GM21360 (cell line): ENCODE measurements around the gene ZNF219.

Experiments used
- ATAC-seq: cut with Tn5 transposase; IDR thresholded peaks from one replicate; pipeline ENCODE4 v1.9.1; 2021; ENCODE audit warnings: mild to moderate bottlenecking, moderate library complexity; ENCODE audit not compliant: unreplicated experiment

ZNF219 gene

DNA sequence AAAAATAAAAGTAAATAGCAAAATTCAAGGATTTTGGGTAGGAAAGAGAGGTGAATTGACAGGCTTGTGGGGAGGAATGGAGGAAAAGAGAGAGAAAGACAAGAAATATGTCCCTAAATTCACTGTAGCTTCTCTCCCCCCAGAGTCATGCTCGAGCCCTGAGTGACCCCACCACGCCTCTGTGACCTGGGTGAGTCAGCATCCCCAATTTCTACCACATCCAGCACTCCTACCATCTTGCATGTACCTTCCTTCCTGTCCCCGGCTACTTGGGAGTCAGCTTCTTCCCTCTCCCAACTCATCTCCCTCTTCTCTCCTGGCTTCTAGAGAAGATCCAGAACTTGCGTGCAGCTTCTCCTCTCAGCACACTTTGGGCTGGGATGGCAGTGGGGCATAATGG lies 9.8 kb downstream of the ZNF219 start:
- ATAC-seq, result no peak

DNA sequence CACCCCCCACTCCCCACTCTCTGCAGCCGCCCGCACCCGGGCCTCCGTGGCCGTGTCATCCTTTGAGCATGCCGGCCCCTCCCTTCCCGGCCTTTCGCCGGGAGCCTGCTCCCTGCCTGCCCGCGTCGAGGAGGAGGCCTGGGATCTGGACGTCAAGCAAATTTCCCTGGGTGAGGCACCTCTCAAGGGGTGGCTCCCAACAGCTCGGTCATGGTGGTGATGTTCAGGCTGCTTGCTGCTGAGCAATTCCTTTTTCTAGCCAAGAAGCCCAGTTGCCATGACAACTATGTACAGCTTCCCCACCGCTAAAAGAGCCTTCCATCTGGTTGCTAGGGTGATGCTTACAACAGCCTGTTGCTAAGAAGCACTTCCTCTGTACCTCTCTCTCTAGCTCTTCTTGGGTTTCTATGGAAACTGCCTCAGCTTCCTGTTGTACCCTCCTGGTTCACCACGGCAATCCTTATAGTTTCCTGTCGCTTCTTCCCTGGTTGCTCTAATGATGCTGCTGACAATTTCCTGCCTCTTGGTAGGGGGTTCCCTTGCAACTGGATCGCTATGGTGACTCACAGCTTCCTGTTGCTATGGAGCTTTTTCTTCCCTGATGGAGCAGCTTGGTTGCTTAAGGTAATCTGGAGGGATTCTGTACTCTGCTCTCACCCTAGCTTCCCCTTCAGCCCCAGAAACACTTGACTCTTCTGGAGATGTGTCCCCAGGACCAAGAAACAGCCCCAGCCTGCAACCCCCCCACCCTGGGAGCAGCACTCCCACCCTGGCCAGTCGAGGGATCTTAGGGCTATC lies 11.0 kb downstream of the ZNF219 start:
- ATAC-seq, result no peak

DNA sequence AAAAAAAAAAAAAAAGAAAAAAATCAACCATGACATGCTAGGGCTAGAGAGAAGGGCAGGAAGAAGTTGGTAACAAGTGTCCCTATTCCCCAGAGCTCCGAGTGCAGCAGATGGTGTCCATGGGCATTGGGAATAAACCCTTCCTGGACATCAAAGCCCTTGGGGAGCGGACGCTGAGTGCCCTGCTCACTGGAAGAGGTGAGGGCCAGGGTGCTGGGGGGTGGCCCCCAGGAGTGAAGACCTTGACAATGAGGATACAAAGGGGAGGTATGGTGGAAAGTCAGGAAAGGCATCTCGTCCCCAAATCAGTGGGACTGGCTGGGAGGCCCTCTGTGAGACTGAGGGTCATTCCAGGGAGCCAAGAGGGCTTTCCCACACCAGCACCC lies 11.6 kb downstream of the ZNF219 start:
- no peak for ATAC-seq

DNA sequence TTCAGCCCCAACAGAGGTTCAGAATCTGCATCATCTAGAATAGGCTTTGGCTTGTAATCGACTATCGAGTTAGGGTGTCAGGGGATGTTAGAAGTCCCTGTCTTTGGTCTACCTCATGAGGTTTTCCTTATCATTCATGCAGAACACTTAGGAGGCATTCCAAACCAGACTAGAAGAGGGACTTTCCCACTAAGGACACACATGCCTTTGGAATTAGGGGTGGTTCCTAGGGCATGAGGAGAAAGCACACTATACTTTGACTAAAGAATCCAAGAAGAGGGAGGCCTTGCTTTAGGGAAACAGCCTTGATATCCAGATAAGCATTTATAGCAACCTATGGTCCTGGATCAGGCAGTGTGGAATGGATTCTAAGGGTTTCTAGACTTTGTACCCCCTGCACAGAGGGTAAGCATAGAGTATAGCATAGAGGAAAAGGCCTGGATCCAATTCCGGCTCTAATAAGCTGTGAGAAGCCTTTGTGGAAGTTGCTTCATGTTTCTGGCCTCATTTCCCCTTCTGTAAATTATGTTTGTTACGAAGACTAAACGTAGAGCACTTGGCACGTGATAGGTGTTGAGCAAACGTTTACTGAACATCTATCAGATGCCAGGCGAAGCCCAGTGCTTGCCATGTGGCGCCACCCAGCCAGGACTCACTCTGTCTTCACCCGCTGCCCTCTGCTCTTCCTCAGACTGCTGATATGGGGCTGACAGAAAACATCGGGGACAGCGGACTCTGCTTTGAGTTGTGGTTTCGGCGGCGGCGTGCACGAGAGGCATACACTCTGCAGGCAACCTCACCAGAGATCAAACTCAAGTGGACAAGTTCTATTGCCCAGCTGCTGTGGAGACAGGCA lies 13.2 kb downstream of the ZNF219 start:
- ATAC-seq, result no peak

DNA sequence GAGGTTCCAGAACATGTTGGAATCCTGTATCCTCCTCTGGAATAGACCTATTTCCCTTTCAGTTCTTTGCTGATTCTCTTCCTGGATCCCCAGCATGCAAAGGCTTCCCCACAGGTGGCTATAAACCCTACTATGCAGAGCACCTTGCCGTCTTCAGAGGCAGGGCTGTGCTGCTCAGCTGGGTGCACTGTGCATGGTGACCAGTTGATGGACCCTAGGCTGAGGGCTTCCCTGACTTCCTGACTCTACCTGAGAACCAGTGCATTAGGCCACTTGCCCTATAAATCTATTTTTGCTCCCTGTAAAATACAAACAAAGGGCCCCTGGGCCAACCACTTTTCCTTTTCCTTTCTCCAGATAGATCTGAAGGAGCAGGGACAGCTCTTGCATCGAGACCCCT lies 14.1 kb downstream of the ZNF219 start:
- no peak for ATAC-seq

DNA sequence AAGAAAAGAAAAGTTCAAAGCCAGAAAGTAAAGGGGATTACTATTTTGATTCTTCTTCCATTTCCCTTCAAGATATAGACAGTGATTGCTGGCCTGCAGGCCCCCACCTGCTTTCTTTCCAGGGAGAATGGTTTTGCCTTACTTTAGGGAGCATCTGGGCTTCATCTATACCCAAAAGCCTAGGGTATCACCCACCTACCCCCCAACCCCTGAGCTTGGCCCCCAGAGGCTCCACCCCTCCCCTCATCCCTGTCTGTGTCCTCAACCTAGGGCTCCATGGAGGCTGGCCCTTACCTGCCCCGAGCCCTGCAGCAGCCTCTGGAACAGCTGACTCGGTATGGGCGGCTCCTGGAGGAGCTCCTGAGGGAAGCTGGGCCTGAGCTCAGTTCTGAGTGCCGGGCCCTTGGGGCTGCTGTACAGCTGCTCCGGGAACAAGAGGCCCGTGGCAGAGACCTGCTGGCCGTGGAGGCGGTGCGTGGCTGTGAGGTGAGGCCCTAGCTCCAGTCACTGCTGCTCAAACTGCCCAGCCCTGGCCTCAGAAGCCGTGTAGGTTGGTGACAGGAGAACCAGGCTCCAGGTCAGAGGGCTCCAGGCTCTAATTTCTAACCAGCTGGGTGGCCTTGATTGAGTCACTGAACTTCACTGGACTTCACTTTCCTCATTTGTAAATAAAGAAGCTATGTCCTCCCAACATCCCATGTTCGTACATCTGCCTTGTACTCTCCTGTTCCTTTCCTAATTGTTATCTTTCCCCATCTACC lies 14.7 kb downstream of the ZNF219 start:
- no peak for ATAC-seq

DNA sequence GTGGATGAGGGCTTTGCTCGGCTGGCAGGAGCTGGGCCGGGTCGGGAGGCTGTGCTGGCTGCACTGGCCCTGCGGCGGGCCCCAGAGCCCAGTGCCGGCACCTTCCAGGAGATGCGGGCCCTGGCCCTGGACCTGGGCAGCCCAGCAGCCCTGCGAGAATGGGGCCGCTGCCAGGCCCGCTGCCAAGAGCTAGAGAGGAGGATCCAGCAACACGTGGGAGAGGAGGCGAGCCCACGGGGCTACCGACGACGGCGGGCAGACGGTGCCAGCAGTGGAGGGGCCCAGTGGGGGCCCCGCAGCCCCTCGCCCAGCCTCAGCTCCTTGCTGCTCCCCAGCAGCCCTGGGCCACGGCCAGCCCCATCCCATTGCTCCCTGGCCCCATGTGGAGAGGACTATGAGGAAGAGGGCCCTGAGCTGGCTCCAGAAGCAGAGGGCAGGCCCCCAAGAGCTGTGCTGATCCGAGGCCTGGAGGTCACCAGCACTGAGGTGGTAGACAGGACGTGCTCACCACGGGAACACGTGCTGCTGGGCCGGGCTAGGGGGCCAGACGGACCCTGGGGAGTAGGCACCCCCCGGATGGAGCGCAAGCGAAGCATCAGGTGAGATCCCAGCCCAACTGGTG lies 16.8 kb downstream of the ZNF219 start:
- ATAC-seq, result no peak

DNA sequence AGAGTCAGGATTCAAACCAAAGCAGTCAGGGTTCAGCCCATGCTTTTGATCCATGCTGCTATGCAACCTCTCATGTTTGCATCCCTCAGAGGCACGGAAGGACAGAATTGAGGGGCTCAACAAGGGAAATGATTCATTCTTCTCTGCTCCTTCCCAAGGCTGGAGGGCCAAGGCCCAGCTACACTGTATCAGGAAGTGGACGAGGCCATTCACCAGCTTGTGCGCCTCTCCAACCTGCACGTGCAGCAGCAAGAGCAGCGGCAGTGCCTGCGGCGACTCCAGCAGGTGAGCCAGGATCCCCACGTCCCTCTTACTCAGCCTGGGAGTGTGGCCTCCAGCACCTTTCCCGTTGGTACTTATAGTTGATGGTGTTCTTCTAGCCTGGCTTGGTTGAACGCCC lies 19.7 kb downstream of the ZNF219 start:
- ATAC-seq, result no peak

DNA sequence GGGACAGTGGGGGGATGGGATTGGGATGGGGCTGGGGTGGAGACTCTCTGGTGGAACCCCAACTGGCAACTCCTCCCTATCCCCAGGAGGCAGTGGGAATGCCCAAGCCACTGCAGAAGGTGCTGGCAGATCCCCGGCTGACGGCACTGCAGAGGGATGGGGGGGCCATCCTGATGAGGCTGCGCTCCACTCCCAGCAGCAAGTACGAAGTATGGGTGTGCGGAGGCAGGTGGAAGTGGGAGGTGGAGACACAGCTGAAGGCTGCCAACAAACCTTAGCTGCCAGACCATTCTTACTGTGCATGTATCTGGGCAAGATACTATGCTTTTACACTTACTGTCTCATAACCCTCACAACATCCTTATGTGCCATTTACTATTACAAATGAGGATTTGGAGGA lies 20.2 kb downstream of the ZNF219 start:
- ATAC-seq, result no peak

DNA sequence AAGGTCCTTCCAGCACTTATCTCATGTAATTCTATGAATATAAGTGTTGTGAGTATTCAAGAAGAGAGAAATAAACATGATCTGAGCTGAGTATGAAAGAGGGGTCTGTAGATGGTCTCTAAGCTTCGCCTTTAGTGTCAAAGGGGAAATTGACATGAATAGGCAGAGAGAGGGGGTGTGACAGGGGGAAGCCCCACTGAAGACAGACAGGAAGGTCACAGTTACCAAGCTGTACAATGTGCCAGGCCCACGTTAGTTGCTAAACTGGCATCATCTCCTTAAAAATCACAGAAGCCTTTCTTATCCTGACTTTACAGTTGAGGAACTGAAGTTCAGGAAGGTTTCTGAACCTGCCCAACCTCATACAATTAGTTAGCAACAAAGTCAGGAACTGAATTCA lies 20.8 kb downstream of the ZNF219 start:
- no peak for ATAC-seq

DNA sequence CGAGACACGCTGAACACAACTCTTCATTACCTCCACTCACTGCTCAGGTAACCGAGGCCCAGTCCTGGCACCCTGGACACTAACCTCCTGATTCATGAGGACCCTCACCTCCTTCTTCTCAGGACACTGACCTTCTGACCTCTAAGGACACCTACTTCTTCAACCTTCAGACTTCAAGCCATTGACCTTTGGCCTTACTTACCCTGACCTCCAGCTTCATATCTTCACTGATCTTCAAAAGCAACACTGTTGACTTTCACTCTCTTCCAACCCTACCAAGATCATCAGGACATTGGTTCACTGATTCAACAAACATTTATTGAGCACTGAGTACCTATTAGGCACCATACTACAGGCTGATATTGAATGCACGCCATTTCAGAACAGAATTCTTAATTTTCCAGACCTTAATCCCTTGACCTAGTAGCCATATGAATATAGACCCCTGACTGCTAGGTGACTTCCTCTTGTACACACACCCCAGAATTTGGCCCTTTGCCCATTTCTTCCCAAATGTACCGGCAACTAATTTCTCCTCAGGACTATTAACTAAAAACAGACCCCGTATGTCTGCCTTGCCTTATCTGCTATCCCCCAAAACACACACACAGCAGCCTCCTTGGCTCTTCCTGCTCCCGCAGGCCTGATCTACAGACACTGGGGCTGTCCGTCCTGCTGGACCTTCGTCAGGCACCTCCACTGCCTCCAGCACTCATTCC lies 22.6 kb downstream of the ZNF219 start:
- no peak for ATAC-seq

DNA sequence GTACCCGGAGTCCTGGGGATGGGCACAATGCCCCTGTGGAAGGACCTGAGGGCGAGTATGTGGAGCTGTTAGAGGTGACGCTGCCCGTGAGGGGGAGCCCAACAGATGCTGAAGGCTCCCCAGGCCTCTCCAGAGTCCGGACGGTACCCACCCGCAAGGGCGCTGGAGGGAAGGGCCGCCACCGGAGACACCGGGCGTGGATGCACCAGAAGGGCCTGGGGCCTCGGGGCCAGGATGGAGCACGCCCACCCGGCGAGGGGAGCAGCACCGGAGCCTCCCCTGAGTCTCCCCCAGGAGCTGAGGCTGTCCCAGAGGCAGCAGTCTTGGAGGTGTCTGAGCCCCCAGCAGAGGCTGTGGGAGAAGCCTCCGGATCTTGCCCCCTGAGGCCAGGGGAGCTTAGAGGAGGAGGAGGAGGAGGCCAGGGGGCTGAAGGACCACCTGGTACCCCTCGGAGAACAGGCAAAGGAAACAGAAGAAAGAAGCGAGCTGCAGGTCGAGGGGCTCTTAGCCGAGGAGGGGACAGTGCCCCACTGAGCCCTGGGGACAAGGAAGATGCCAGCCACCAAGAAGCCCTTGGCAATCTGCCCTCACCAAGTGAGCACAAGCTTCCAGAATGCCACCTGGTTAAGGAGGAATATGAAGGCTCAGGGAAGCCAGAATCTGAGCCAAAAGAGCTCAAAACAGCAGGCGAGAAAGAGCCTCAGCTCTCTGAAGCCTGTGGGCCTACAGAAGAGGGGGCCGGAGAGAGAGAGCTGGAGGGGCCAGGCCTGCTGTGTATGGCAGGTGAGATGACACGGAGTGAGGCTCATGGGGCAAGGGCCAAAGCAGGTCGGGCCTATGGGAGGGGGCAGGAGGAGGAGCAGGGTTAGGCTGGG lies 23.8 kb downstream of the ZNF219 start:
- ATAC-seq, result no peak

DNA sequence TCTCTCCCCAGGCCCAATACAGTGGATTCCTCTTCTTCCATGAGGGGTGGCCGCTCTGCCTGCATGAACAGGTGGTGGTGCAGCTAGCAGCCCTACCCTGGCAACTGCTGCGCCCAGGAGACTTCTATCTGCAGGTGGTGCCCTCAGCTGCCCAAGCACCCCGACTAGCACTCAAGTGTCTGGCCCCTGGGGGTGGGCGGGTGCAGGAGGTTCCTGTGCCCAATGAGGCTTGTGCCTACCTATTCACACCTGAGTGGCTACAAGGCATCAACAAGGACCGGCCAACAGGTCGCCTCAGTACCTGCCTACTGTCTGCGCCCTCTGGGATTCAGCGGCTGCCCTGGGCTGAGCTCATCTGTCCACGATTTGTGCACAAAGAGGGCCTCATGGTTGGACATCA lies 24.5 kb downstream of the ZNF219 start:
- ATAC-seq, result no peak

DNA sequence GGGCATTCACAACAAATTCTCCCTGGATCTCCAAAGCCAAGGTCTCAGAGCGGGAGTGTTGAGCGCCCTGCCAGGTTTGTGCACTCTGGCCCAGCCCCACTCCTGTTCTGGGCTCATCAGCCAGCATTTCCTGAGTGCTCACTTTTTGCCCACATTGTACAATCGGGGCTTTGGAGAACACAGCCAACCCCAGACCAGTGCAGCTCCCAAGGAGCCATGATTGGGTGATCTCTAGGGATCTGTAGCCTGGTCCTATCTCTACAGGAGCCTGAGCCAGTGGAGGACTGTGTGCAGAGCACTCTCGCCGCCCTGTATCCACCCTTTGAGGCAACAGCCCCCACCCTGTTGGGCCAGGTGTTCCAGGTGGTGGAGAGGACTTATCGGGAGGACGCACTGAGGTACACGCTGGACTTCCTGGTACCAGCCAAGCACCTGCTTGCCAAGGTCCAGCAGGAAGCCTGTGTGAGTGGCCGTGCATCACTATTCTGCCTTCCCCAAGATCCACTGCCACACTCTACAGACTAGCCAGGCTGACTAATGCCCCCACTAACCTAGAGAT lies 25.6 kb downstream of the ZNF219 start:
- no peak for ATAC-seq

DNA sequence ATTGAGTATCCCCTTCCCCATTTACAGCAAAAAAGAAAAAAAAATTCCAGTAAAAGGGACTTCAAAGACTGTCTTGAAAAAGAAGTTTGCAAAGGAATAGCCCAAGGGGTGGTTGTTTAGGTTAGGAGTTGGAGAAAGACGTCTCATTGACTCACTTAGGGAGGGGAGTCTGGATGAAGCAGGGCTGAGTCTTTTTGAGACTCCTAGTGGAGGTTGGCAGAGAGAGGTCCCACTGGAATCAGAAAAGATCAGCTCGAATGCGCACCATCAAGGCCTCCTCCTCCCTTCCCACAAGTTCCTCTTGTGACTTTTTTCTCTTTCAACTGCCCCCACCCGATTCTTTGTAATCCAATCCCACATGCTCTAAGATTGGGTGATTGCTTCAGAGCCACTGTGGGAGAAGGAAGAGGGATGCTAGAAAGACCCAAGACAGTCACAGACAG lies 26.4 kb downstream of the ZNF219 start:
- ATAC-seq, result no peak

DNA sequence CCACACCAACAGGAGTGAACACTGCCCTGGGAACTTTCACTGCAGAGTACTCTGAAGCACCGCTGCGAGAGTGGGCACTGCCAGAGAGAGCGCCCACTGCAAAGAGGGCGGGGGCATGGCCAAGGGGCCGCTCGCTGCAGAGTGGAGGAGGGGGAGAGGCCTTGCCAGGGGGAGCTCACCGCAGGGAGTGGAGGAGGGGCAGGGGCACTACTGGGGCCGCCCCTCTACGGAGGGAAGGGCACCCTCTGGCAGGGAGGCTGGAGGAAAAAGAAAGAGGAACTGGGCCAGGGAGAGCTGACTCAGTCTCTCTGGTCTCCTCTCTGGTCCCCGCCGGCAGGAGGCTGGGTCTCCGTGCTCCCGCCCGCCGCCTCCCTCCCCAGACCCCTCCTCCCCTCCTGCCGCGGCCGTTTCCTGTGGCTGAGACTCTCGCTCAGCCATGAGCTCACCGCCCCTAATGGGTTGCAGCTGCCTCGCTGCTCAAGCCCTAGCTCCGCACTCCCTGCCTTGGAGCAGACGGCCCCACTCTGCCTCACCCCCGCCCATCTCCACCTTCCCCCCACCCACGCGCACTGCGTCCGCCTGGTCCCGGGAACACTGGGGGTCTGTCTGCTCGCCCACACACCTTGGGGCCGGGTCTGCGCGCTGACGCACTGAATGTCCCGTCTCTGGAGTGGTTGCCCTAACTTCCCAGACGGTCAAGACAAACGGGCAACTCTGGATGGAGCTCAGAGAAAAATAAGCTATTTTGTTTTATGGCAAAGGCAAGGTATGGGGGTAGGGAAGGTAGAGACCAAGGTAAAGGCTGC lies 27.0 kb downstream of the ZNF219 start:
- ATAC-seq, result peak; percentile 76

DNA sequence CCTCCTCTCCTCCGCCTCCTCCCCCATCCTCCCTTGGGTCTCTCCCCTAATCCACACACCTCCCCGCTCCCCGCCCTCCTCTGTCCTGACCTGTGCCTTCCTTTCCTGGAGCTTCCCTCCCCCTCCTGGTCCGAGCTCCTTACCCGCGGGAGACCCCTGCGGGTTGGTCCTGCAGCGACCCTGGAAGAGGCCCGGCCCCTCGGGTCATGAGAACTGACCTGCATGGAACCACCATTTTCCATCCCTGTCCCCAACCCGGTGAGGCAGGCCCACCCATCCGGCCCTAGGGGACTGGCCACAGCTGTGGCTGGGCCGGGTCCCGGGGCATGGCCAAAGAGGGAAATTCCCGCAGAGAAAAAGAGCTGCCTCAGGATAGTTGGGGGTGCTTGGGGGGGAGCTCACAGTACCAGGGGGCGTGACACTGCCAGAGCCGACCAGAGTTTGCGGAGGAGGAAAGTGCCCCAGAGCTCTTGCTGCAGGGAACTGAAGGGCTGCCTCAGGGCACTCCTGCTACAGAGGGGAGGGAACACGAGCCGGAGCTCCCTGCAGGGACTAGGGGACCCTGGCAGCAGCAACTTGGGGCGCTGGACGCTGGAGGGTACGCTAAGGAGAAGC lies 27.7 kb downstream of the ZNF219 start:
- no peak for ATAC-seq

DNA sequence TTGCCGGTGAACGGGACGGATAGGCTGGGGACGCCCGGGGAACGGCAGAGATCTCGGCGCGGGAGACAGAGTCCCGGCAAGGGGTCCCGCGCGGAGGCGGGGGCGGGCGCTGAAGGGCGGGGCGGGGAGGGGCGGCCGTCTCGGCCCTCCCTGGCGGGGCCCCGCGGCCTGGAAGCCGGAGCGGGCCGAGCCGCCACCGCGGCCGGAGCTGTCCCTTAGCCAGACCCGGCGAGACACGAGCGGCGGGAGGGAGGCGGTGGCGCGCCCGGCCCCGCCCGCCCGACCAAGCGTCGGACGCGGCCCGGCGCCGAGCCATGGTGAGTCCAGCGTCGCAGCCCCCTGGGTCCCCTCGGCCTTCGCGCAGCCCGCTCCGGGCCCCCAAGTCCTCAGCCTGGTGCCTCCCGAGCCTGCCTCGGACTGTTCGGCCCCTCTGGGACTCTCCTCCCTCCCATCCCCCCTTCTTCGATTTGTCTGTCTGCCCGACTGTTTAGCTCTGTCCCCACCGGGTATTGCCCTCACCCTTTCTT lies 28.3 kb downstream of the ZNF219 start, which contains the start of gene ARHGEF40:
Gene ARHGEF40 (plus strand): TSS at position 222 of the 527 bp plus-strand sequence. CDS start 93 bp downstream, at position 315.
- no peak for ATAC-seq
